BJ (cell line): ENCODE results near the gene ATXN1. TPM values are rescaled to one million over a fixed set of nuclear protein-coding genes. Genes with fewer than 3 reads are reported as not detected.

Experiments
- CTCF ChIA-PET: fragments of 350-600 bp; formaldehyde crosslinking; extraction: SDS; loops from one replicate; lab custom pipeline; 2021; ENCODE audit warnings: antibody characterized with exemption, inconsistent platforms; lab: Yijun Ruan, JAX
- POLR2A ChIA-PET: fragments of 300-600 bp; sonication (Branson Sonifier 250); formaldehyde crosslinking; extraction: SDS; loops from one replicate; lab custom pipeline; 2021; ENCODE audit warnings: antibody characterized with exemption; lab: Charles Lee
- DNase-seq: peaks from one replicate; pipeline ENCODE4 v3.0.0-alpha.2; 2011; ENCODE audit warnings: low read depth
- H3K27me3 ChIP-seq: 2 replicates; pipeline ENCODE4 v1.6.0; 2011; ENCODE audit warnings: low read length; ENCODE audit not compliant: control insufficient read depth, insufficient read depth
- H3K36me3 ChIP-seq: 2 replicates; pipeline ENCODE4 v1.5.1; 2011; ENCODE audit warnings: low read length; ENCODE audit not compliant: control insufficient read depth, insufficient read depth
- H3K4me3 ChIP-seq: 2 replicates; pipeline ENCODE4 v1.5.1; 2011; ENCODE audit warnings: low read depth, mild to moderate bottlenecking, control low read depth, low read length
- CTCF ChIP-seq: IDR thresholded peaks from 2 replicates; pipeline ENCODE4 v1.5.1; 2011; ENCODE audit warnings: low read depth, mild to moderate bottlenecking, control low read depth, inconsistent platforms, low read length, moderate library complexity; ENCODE audit not compliant: insufficient read depth
- polyA plus RNA-seq: library from polyadenylated mRNA; depleted of rRNA; stranded (reverse); fragments of >200 nt; gene quantifications from 2 replicates; pipeline ENCODE4 v1.2.3, GENCODE V29; 2011

Gene ATXN1
- polyA plus RNA-seq, 1 experiment = 60.2 TPM

GRCh38 chr6:16331384-16332174 lies 429.7 kb downstream of the ATXN1 start:
- ChIA-PET POLR2A (interaction anchor here (0.5 kb wide), 1 partner anchor 185 kb away, joined by 3 read pairs; no protein-coding TSS in a partner anchor), CTCF (interaction anchor here (0.6 to 6.9 kb wide), 27 partner anchors 11 to 755 kb away, joined by 3 to 70 read pairs (median 4); no protein-coding TSS in a partner anchor)
- H3K27me3 ChIP-seq = no peaks in the 10 kb centered on the region
- peaks cover 13% of the 10 kb centered on the region for H3K36me3 ChIP-seq
- no peak for DNase-seq
- H3K4me3 ChIP-seq = no peak overlapping the region
- TF ChIP-seq CTCF = peak; percentile 97

GRCh38 chr6:16329233-16329632 lies 432.0 kb downstream of the ATXN1 start:
- DNase-seq = no peak
- POLR2A ChIA-PET = no interaction called here
- CTCF ChIA-PET = interaction anchor here (0.6 to 2.7 kb wide), 5 partner anchors 8 to 434 kb away, joined by 3 to 10 read pairs (median 3); no protein-coding TSS in a partner anchor
- H3K36me3 ChIP-seq = peaks cover 18% of the 10 kb centered on the region
- H3K4me3 ChIP-seq = no peak overlapping the region
- TF ChIP-seq CTCF = no peak
- no peaks in the 10 kb centered on the region for H3K27me3 ChIP-seq

GRCh38 chr6:16327777-16328325 lies 433.4 kb downstream of the ATXN1 start:
- no peak for TF ChIP-seq CTCF
- CTCF ChIA-PET = interaction anchor here (0.7 to 2.7 kb wide), 4 partner anchors 12 to 635 kb away, joined by 3 to 10 read pairs (median 3); no protein-coding TSS in a partner anchor
- POLR2A ChIA-PET = no interaction called here
- H3K4me3 ChIP-seq = no peak overlapping the region
- no peak for DNase-seq
- H3K36me3 ChIP-seq = peaks cover 18% of the 10 kb centered on the region
- H3K27me3 ChIP-seq = no peaks in the 10 kb centered on the region

GRCh38 chr6:16326971-16327776 lies 434.1 kb downstream of the ATXN1 start:
- TF ChIP-seq CTCF = no peak
- POLR2A ChIA-PET = no interaction called here
- peaks cover 18% of the 10 kb centered on the region for H3K36me3 ChIP-seq
- H3K27me3 ChIP-seq = no peaks in the 10 kb centered on the region
- no peak for DNase-seq
- CTCF ChIA-PET = interaction anchor here (0.7 to 2.7 kb wide), 2 partner anchors 41 to 636 kb away, joined by 3 to 10 read pairs; no protein-coding TSS in a partner anchor
- no peak overlapping the region for H3K4me3 ChIP-seq
